ENCODE data around the gene ALLC.

DNA sequence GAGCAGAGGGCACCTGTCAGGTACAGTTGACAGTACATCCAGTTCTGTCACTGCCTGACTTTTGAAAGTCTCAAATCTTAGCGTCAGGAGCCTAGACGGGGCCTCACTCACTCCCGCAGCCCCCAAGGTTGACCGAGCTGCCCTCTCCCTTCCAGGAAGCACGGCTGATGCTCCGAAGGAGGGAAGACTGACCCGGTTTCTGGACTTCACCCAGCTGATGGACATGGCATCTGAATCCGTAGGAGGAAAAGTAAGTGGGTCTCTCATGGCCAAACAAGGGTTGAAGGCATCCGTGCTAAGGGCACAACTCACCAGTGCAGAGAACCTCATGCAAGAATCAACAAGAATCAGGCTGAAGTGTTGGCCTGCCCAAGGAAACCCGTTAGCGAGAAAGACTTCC, 12.9 kb downstream of the ALLC start:
- TF ChIP-seq, protein P1, sequence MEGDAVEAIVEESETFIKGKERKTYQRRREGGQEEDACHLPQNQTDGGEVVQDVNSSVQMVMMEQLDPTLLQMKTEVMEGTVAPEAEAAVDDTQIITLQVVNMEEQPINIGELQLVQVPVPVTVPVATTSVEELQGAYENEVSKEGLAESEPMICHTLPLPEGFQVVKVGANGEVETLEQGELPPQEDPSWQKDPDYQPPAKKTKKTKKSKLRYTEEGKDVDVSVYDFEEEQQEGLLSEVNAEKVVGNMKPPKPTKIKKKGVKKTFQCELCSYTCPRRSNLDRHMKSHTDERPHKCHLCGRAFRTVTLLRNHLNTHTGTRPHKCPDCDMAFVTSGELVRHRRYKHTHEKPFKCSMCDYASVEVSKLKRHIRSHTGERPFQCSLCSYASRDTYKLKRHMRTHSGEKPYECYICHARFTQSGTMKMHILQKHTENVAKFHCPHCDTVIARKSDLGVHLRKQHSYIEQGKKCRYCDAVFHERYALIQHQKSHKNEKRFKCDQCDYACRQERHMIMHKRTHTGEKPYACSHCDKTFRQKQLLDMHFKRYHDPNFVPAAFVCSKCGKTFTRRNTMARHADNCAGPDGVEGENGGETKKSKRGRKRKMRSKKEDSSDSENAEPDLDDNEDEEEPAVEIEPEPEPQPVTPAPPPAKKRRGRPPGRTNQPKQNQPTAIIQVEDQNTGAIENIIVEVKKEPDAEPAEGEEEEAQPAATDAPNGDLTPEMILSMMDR (IDR thresholded peaks at IDR 0.05 in 4 of 5, conservative IDR thresholded peaks at IDR 0.05 in 1 of 5) = no peak
- no peak for TF ChIP-seq POLR2A (IDR thresholded peaks at IDR 0.05)

Measured in gastrocnemius medialis (tissue), 4 donors.